H1 (cell line): ENCODE results near the gene NT5C1A. TPM values are rescaled to one million over a fixed set of nuclear protein-coding genes. Genes with fewer than 3 reads are reported as not detected.
A peak's percentile ranks its signal among the peaks of the same experiment; 100 is the strongest.

Experiments used
- CTCF ChIA-PET: fragments of 300-600 bp; sonication (Branson Sonifier 250); formaldehyde crosslinking; loops from one replicate; lab custom pipeline; 2021; ENCODE audit not compliant: partially characterized antibody; lab: Charles Lee
- POLR2A ChIA-PET: fragments of 300-600 bp; sonication (Branson Sonifier 250); formaldehyde crosslinking; loops from one replicate; lab custom pipeline; 2021; ENCODE audit warnings: inconsistent platforms; ENCODE audit not compliant: partially characterized antibody; lab: Charles Lee
- DNase-seq, 2 experiments: peaks; one replicate each; pipeline versions ENCODE4 v3.0.0 to v3.0.0-alpha.2; 2010 to 2022; ENCODE audit warnings: low spot score in 2 of 2, low read depth in 1 of 2, mixed read lengths in 1 of 2
- FAIRE-seq: peaks from 2 replicates; lab custom pipeline; 2011; peaks lifted over from hg19 to GRCh38; lab: Jason Lieb, UNC
- H2AFZ ChIP-seq: 2 replicates; pipeline ENCODE4 v1.8.1; 2012; ENCODE audit warnings: low read length, inconsistent platforms
- H2AK5ac ChIP-seq: 2 replicates; pipeline ENCODE4 v1.6.1; 2013; ENCODE audit warnings: low read depth, low read length
- H2BK120ac ChIP-seq: replicated peaks from 2 replicates; pipeline ENCODE3; 2013; ENCODE audit warnings: low read depth, low read length, inconsistent platforms
- H2BK12ac ChIP-seq: 2 replicates; pipeline ENCODE4 v1.6.1; 2013; ENCODE audit warnings: low read depth, low read length
- H2BK15ac ChIP-seq: 2 replicates; pipeline ENCODE4 v1.6.1; 2013; ENCODE audit warnings: low read length
- H2BK20ac ChIP-seq: 2 replicates; pipeline ENCODE4 v1.6.1; 2013; ENCODE audit warnings: low read length
- H2BK5ac ChIP-seq: 2 replicates; pipeline ENCODE4 v1.6.1; 2013; ENCODE audit warnings: low read depth, low read length
- H3K14ac ChIP-seq: 2 replicates; pipeline ENCODE4 v1.6.1; 2013; ENCODE audit warnings: inconsistent platforms; ENCODE audit not compliant: insufficient read length
- H3K18ac ChIP-seq: 2 replicates; pipeline ENCODE4 v1.6.1; 2013; ENCODE audit warnings: low read length; ENCODE audit errors: extremely low read depth
- H3K23ac ChIP-seq: 2 replicates; pipeline ENCODE4 v1.6.1; 2013; ENCODE audit warnings: inconsistent platforms; ENCODE audit not compliant: insufficient read length
- H3K23me2 ChIP-seq: 2 replicates; pipeline ENCODE4 v1.6.1; 2013; ENCODE audit warnings: low read depth, low read length
- H3K27ac ChIP-seq: 2 replicates; pipeline ENCODE4 v1.6.1; 2011; ENCODE audit warnings: low read depth, low read length, inconsistent platforms
- H3K27me3 ChIP-seq, 4 experiments: replicated peaks in 1 of 4; 1 replicate in 1 of 4; 2 replicates in 3 of 4; pipeline versions ENCODE4 v1.6.1 to v1.8.1; 2011 to 2013; ENCODE audit warnings: low read length in 3 of 4, mild to moderate bottlenecking in 3 of 4, inconsistent platforms in 2 of 4, mixed read lengths in 2 of 4, moderate library complexity in 1 of 4; ENCODE audit not compliant: control insufficient read depth in 3 of 4, insufficient read depth in 3 of 4; ENCODE audit errors: extremely low read depth in 1 of 4
- H3K36me3 ChIP-seq, 4 experiments: 2 replicates each; pipeline versions ENCODE4 v1.6.1 to v1.8.1; 2011 to 2013; ENCODE audit warnings: mild to moderate bottlenecking in 4 of 4, low read length in 3 of 4, moderate library complexity in 2 of 4, control low read depth in 1 of 4, inconsistent platforms in 1 of 4; ENCODE audit not compliant: insufficient read depth in 4 of 4, control insufficient read depth in 2 of 4
- H3K4ac ChIP-seq: replicated peaks from 2 replicates; pipeline ENCODE3; 2013; ENCODE audit warnings: low read length, low read depth, mixed read lengths, inconsistent platforms; ENCODE audit not compliant: insufficient read length
- H3K4me1 ChIP-seq, 4 experiments: replicated peaks in 1 of 4; 1 replicate in 1 of 4; 2 replicates in 3 of 4; pipeline versions ENCODE4 v1.6.1 to v1.8.1; 2011 to 2013; ENCODE audit warnings: low read length in 3 of 4, inconsistent platforms in 2 of 4, mixed read lengths in 1 of 4; ENCODE audit not compliant: insufficient read depth in 4 of 4, control insufficient read depth in 3 of 4
- H3K4me2 ChIP-seq, 2 experiments: 2 replicates each; pipeline versions ENCODE4 v1.6.1 to v1.8.1; 2011 to 2013; ENCODE audit warnings: low read depth in 2 of 2, low read length in 2 of 2, control low read depth in 1 of 2, inconsistent platforms in 1 of 2, mild to moderate bottlenecking in 1 of 2; ENCODE audit not compliant: insufficient read depth in 1 of 2
- H3K4me3 ChIP-seq, 4 experiments: fragments of 200-600, 300-600 bp in 1 of 4; sonication (generic), shearing (Covaris generic), sonication (Bioruptor Twin) in 1 of 4; 2 replicates each; pipeline versions ENCODE4 v1.5.1 to v1.8.1; 2011 to 2016; ENCODE audit warnings: low read length in 4 of 4, low read depth in 3 of 4, control low read depth in 2 of 4, inconsistent platforms in 2 of 4, mild to moderate bottlenecking in 2 of 4, mixed read lengths in 1 of 4, moderate library complexity in 1 of 4; ENCODE audit not compliant: insufficient read depth in 2 of 4; ENCODE audit errors: extremely low read depth in 1 of 4
- H3K56ac ChIP-seq: replicated peaks from 2 replicates; pipeline ENCODE3; 2013; ENCODE audit warnings: low read depth, mild to moderate bottlenecking, mixed read lengths, low read length, inconsistent platforms; ENCODE audit not compliant: insufficient read length
- H3K79me1 ChIP-seq: 2 replicates; pipeline ENCODE4 v1.6.1; 2013; ENCODE audit warnings: low read depth, low read length, control low read depth
- H3K79me2 ChIP-seq, 2 experiments: 2 replicates each; pipeline versions ENCODE4 v1.6.1 to v1.8.1; 2012 to 2013; ENCODE audit warnings: low read length in 2 of 2, mild to moderate bottlenecking in 2 of 2, inconsistent platforms in 1 of 2; ENCODE audit not compliant: insufficient read depth in 2 of 2, control insufficient read depth in 1 of 2
- H3K9ac ChIP-seq, 4 experiments: replicated peaks in 1 of 4; 1 replicate in 1 of 4; 2 replicates in 3 of 4; pipeline versions ENCODE4 v1.6.1 to v1.8.1; 2011 to 2013; ENCODE audit warnings: low read depth in 3 of 4, low read length in 3 of 4, control low read depth in 2 of 4, mild to moderate bottlenecking in 2 of 4, moderate library complexity in 2 of 4, inconsistent platforms in 1 of 4; ENCODE audit errors: extremely low read depth in 1 of 4
- H3K9me3 ChIP-seq, 2 experiments: 2 replicates each; pipeline versions ENCODE4 v1.6.1 to v1.8.1; 2012 to 2013; ENCODE audit warnings: mild to moderate bottlenecking in 2 of 2, moderate library complexity in 2 of 2, control low read depth in 1 of 2, inconsistent platforms in 1 of 2, low read depth in 1 of 2, low read length in 1 of 2, mixed read lengths in 1 of 2; ENCODE audit not compliant: insufficient read depth in 2 of 2
- H4K20me1 ChIP-seq, 2 experiments: replicated peaks in 1 of 2; 2 replicates each; pipeline versions ENCODE3 to v1.8.1; 2011 to 2013; ENCODE audit warnings: inconsistent platforms in 2 of 2, low read length in 2 of 2, mild to moderate bottlenecking in 1 of 2; ENCODE audit not compliant: insufficient read depth in 2 of 2, control insufficient read depth in 1 of 2
- H4K5ac ChIP-seq: 2 replicates; pipeline ENCODE4 v1.6.1; 2013; ENCODE audit warnings: low read length, low read depth, mixed read lengths, inconsistent platforms; ENCODE audit not compliant: insufficient read length
- H4K8ac ChIP-seq: 2 replicates; pipeline ENCODE4 v1.8.0; 2013; ENCODE audit warnings: mild to moderate bottlenecking, moderate library complexity, low read length, inconsistent platforms; ENCODE audit not compliant: insufficient read depth; ENCODE audit errors: extremely low read depth
- H4K91ac ChIP-seq: replicated peaks from 2 replicates; pipeline ENCODE3; 2013; ENCODE audit warnings: low read length, mixed read lengths, inconsistent platforms; ENCODE audit not compliant: insufficient read length
- MAFK ChIP-seq: IDR thresholded peaks from 2 replicates; pipeline ENCODE4 v1.6.1; 2012; ENCODE audit warnings: low read depth, mild to moderate bottlenecking, improper control_type of control experiment, low read length
- POU5F1 ChIP-seq: IDR thresholded peaks from 2 replicates; pipeline ENCODE4 v1.6.1; 2011; ENCODE audit warnings: low read depth, mild to moderate bottlenecking, low read length, moderate library complexity
- WGBS, 2 experiments: shearing (Covaris generic) in 1 of 2; methylation state at CpG; one replicate each; pipeline versions ENCODE4 v1.1.6 to v1.1.7; 2013 to 2015; ENCODE audit warnings: low lambda C conversion rate in 2 of 2, mixed read lengths in 2 of 2, inconsistent platforms in 1 of 2, low coverage in 1 of 2, missing lambda C conversion rate in 1 of 2; ENCODE audit not compliant: insufficient replicate concordance in 2 of 2, insufficient coverage in 1 of 2, insufficient read length in 1 of 2; ENCODE audit errors: extremely low coverage in 1 of 2, missing lambda C conversion rate in 1 of 2; 5-methylcytosine and 5-hydroxymethylcytosine counted together
- polyA plus RNA-seq, 7 experiments: library from polyadenylated mRNA; depleted of rRNA in 3 of 7; stranded (reverse) in 5 of 7; unstranded in 2 of 7; fragments of >200 nt in 5 of 7; fragments of 200-250 nt in 2 of 7; gene quantifications; 1 replicate in 5 of 7; 2 replicates in 1 of 7; 4 replicates in 1 of 7; pipeline versions ENCODE4 v1.2.1 to v1.2.3, GENCODE V29; 2011 to 2013; ENCODE audit warnings: missing spikeins in 2 of 7, mixed read lengths in 2 of 7
- total RNA-seq: library from RNA; stranded (reverse); fragmentation: NEBNext Ultra II Directional; extraction: Animal tissue kit (Norgen Biotek cat#: 25700); gene quantifications from 2 replicates; pipeline ENCODE4 v1.2.1, GENCODE V29; 2021

Gene NT5C1A
- total and polyA plus RNA-seq, 2 of the 8 experiments (the other 6 are each of a cell fraction or from before 2014, with no cell fraction given): not detected

DNA sequence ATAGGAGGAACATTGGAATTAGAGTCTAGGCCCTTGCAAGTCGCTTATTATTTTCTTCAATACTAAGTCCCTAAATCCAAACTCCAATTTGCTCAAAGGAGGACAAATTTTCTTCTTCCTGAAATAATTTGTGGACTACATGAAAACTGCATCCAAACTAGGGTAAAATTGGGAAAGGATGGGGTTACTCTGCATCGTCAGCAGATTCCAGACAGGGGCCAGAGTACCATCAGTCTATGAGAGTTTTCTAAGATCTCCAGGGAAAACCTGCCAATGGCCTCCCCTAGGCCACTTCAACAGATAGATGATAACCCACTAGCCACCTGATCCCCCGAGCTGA lies 33.0 kb downstream of the NT5C1A start:
- peak overlapping the region in 1 of 4 experiments; percentile 14; a peak in 1 of 7 replicates for H3K9ac ChIP-seq
- H3K18ac ChIP-seq: 0 out of 2 replicates have a peak overlapping the region, but pooled peaks have one; percentile 16
- H2AK5ac ChIP-seq: no peak overlapping the region
- ChIA-PET POLR2A (interaction anchor here (1.0 to 1.7 kb wide), 5 partner anchors 9 to 63 kb away, joined by 3 to 5 read pairs (median 4); partner anchors contain the start of gene PABPC4), CTCF (interaction anchor here (0.6 to 16.5 kb wide), 7 partner anchors 9 to 322 kb away, joined by 3 to 337 read pairs (median 14); partner anchors contain the start of genes NT5C1A and PABPC4)
- no peak overlapping the region for H4K5ac ChIP-seq
- no peaks in the 10 kb centered on the region for H3K79me1 ChIP-seq
- peaks cover 0 to 5% (median 0%) of the 10 kb centered on the region in 4 experiments; a peak in 1 of 7 replicates for H3K4me1 ChIP-seq
- H4K91ac ChIP-seq: peak overlapping the region; percentile 34
- H3K36me3 ChIP-seq: no peaks in the 10 kb centered on the region
- H3K4me2 ChIP-seq: peak overlapping the region; percentile 68 to 75
- no peaks in the 10 kb centered on the region for H4K20me1 ChIP-seq
- 40% methylated on average over 3 of the region's 3 CpGs; no CpG with 5 or more reads in 1 of the 2 experiments for WGBS, 2 experiments
- DNase-seq (no peak), FAIRE-seq (no peak)
- no peak overlapping the region for H2BK120ac ChIP-seq
- no peak overlapping the region for H2AFZ ChIP-seq
- H4K8ac ChIP-seq: peak overlapping the region; percentile 35; the same call in 1 of the 2 replicates
- H3K79me2 ChIP-seq: no peaks in the 10 kb centered on the region
- no peak overlapping the region for H2BK5ac ChIP-seq
- no peak overlapping the region for H3K14ac ChIP-seq
- H3K23me2 ChIP-seq: peaks cover 4% of the 10 kb centered on the region; the same call in 1 of the 2 replicates
- TF ChIP-seq POU5F1 (no peak), MAFK (0 out of 2 replicates have a peak, but pooled peaks have one; percentile 20)
- H3K4me3 ChIP-seq: peak overlapping the region; percentile 43 to 76 (median 54)
- H3K56ac ChIP-seq: no peak overlapping the region
- no peak overlapping the region for H3K4ac ChIP-seq
- H2BK15ac ChIP-seq: no peak overlapping the region
- no peak overlapping the region for H3K23ac ChIP-seq
- H2BK12ac ChIP-seq: no peak overlapping the region
- no peak overlapping the region for H2BK20ac ChIP-seq
- H3K9me3 ChIP-seq: no peaks in the 10 kb centered on the region
- no peak overlapping the region for H3K27ac ChIP-seq
- H3K27me3 ChIP-seq: peaks cover 4 to 45% (median 38%) of the 10 kb centered on the region in 4 experiments
